GM19438 (cell line): ENCODE data around the gene GNS.

ENCODE experiments used
- ATAC-seq: cut with Tn5 transposase; IDR thresholded peaks from one replicate; pipeline ENCODE4 v1.9.1; 2021; ENCODE audit warnings: low read depth; ENCODE audit not compliant: unreplicated experiment

Gene GNS

GRCh38 chr12:64678835-64679234, 80.4 kb downstream of the GNS start:
- no peak for ATAC-seq

- ATAC-seq: no peak
These were observed 81.0 kb downstream of the GNS start for GRCh38 chr12:64678248-64678647.

DNA sequence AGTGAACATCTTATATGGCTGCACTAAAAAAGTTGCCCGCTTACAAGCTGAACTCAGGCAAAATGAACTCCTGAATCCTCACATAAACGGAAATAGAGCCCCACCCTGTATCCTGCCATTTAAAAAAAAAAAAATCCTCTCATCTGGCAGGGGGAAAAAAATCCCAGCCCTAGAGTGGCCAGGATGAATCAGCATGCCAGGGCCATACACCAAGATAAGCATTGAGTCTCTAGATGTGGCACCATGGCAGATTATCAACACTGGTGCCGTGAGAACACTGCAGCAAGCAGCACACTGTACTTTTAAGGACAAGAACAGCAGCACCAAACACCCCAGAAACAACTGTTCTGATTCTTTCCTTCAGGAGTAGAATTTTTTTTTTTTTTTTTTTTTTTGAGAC, 83.4 kb downstream of the GNS start:
- ATAC-seq: no peak

DNA sequence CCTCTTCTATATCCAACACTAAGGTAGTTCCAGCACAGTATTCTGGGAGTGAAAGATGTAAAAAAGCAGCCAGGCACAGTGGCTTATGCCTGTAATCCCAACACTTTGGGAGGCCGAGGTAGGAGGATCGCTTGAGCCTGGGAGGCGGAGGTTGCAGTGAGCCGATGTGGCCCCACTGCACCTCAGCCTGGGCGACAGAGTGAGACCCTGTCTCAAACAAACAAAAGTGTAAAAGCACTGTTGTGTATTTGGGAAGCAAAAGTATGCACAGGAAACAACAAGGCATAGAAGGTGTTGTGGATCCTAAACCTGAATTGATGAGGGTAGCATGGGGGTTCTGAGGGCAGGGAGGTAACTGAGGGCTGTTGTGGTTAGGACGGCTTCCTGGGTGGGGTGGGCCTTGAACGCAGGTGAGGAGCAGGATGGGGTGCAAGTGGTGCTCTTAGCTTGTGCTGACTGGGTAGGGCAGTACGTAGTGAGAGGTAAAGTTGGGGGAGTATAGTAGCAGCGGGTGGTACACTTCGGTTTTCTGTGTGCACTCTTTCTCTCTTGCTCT, 84.8 kb downstream of the GNS start:
- ATAC-seq: no peak

DNA sequence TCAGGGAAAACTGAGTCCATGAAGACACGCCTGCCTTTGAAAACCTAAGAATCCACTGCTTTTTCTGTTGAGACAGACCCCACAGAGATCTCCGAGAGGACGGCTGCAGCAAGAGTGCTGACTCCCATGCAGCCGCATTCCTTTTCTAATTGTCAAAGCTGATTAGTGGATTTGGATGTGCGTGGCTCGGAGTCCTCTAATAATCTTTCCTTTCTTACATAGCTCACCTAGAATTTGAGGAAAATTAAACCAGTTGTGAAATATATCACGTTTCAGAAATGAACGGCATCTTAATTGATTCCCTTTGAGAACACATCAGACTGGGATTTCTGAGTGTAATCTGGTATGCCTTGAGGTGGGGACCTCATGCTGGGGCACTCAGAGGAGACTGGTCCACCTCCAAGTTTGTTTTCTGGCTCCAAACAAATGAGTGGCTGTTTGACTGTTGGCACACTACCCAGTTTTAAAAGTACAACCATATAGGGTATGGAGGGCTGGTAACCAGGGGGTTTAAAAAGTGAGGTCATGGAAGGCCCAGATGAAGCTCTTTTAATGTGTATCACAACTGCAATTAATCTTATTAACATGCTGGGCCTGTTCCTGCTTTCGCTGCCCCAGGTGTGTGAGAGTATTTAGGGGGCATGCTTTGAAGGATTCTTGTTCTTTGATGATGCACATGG, 85.6 kb downstream of the GNS start:
- ATAC-seq: no peak

- ATAC-seq: no peak
These were observed 86.2 kb downstream of the GNS start for GRCh38 chr12:64672925-64673409.

- ATAC-seq: no peak
These were observed 87.5 kb downstream of the GNS start for GRCh38 chr12:64671681-64672080.

GRCh38 chr12:64670919-64671639, 88.1 kb downstream of the GNS start:
- no peak for ATAC-seq

DNA sequence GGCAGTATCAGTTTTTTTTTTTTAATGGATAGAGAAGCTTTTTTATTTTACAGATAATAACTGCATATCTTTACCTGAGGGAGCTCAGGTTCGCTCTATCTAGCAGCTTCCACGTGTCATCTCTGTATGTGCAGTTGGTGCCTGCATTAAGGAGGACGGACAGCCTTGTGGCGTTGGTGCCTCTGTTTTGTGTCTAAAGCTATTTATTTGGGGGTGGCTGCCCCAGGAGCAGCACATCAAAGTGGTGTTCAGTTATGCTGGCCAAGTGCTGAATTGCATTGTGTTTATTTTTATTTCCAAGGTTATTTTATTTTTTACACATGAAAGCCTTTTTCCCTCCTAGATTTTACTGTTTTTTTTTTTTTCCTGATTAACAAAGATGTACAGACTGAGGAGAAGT, 89.2 kb downstream of the GNS start:
- ATAC-seq: no peak

- peak; percentile 69 for ATAC-seq
These were observed 89.8 kb downstream of the GNS start for GRCh38 chr12:64669270-64669842.

DNA sequence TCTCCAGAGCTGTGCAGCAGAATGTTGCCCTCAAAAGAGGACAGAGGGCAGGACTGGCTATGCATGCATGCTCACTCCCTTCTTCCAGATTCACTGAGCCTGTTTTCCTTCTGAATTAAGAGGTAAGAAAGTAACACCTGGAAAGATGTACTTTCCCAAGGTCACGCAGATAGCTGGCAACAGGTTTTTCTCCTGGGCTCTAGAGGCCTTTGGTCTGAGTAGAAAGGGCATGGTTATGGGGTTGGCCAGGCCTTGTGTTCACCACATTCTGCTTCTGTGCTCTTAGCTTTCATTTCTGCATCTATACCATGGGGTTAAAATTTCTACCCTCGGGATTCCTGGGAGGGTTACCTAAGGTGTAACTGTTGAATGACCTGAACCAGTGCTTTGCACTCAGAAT, 91.4 kb downstream of the GNS start:
- ATAC-seq: no peak

GRCh38 chr12:64666054-64666914, 92.9 kb downstream of the GNS start:
- ATAC-seq: no peak

DNA sequence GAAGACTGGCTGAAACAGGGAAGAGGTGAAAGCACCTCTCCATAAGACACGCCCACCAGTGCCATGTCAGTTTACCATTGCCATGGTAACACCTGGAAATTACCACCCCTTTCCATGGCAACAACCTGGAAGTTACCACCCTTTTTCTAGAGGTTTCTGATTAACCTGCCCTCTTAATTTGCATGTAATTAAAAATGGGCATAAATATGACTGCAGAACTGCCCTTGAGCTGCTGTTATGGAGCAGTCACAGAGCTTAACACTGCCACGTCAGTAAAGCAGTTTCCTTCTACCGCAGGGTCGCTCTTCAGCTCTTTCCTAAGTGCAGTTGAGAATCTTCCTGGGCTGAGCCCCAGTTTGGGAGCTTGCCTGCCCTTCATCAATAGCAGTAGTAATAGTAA, 93.7 kb downstream of the GNS start:
- ATAC-seq: peak; percentile 38
